Neural crest cell (in vitro differentiated cells): Measurements from ENCODE around the gene ADAMTS2. TPM values are rescaled to one million over a fixed set of nuclear protein-coding genes. Genes with fewer than 3 reads are reported as not detected.

Experiments
- DNase-seq: peaks from one replicate; pipeline ENCODE4 v3.0.0; 2021; ENCODE audit warnings: low read depth, mixed read lengths, low spot score
- H3K27ac Mint-ChIP-seq: one replicate; pipeline ENCODE4 v1.8.0; 2021; ENCODE audit warnings: mild to moderate bottlenecking, mixed read lengths; ENCODE audit not compliant: unreplicated experiment
- H3K27me3 Mint-ChIP-seq: 2 replicates; pipeline ENCODE4 v1.8.0; 2021; ENCODE audit warnings: low read depth, mild to moderate bottlenecking, mixed read lengths
- H3K36me3 Mint-ChIP-seq: 2 replicates; pipeline ENCODE4 v1.8.0; 2021; ENCODE audit warnings: low read depth, mild to moderate bottlenecking, mixed read lengths
- H3K4me1 Mint-ChIP-seq: 2 replicates; pipeline ENCODE4 v1.8.0; 2021; ENCODE audit warnings: mixed read lengths
- H3K4me3 Mint-ChIP-seq: one replicate; pipeline ENCODE4 v1.8.0; 2021; ENCODE audit warnings: mild to moderate bottlenecking, mixed read lengths
- H3K9me3 Mint-ChIP-seq: 2 replicates; pipeline ENCODE4 v1.8.0; 2021; ENCODE audit warnings: mixed read lengths
- CTCF ChIP-seq: fragments of 200-600 bp; sonication (generic); conservative IDR thresholded peaks from 2 replicates; pipeline ENCODE4 v1.5.0; 2021; ENCODE audit warnings: antibody characterized with exemption, mild to moderate bottlenecking
- total RNA-seq: library from RNA; stranded (reverse); gene quantifications from 2 replicates; pipeline ENCODE4 v1.2.1, GENCODE V29; 2021

Gene ADAMTS2
- total RNA-seq, 1 donor from 2014 or later = 1.5 TPM

- H3K4me3 Mint-ChIP-seq = no peak overlapping the region
- H3K27ac Mint-ChIP-seq = no peak overlapping the region
- no peaks in the 10 kb centered on the region for H3K27me3 Mint-ChIP-seq
- H3K9me3 Mint-ChIP-seq = peaks cover 2% of the 10 kb centered on the region
- no peak for TF ChIP-seq CTCF
- peaks cover 11% of the 10 kb centered on the region for H3K4me1 Mint-ChIP-seq
- no peaks in the 10 kb centered on the region for H3K36me3 Mint-ChIP-seq
- no peak for DNase-seq
Observed at GRCh38 chr5:179183481-179183880, 161.8 kb downstream of the ADAMTS2 start.

GRCh38 chr5:179182601-179183000, 162.7 kb downstream of the ADAMTS2 start:
- peaks cover 9% of the 10 kb centered on the region for H3K4me1 Mint-ChIP-seq
- H3K9me3 Mint-ChIP-seq = peaks cover 2% of the 10 kb centered on the region

GRCh38 chr5:179181988-179182387, 163.3 kb downstream of the ADAMTS2 start:
- no peaks in the 10 kb centered on the region for H3K36me3 Mint-ChIP-seq
- H3K4me3 Mint-ChIP-seq = no peak overlapping the region
- DNase-seq = no peak
- peaks cover 3% of the 10 kb centered on the region for H3K9me3 Mint-ChIP-seq
- no peaks in the 10 kb centered on the region for H3K27me3 Mint-ChIP-seq
- no peak for TF ChIP-seq CTCF
- H3K27ac Mint-ChIP-seq = no peak overlapping the region
- H3K4me1 Mint-ChIP-seq = peaks cover 5% of the 10 kb centered on the region

More at GRCh38 chr5:179182601-179183000, 162.7 kb downstream of the ADAMTS2 start:
- Mint-ChIP-seq H3K27ac (no peak overlapping the region), H3K4me3 (no peak overlapping the region), H3K36me3 (no peaks in the 10 kb centered on the region), H3K27me3 (no peaks in the 10 kb centered on the region)
- no peak for DNase-seq
- TF ChIP-seq CTCF = no peak

GRCh38 chr5:179180921-179181645, 164.2 kb downstream of the ADAMTS2 start:
- H3K4me1 Mint-ChIP-seq = peaks cover 10% of the 10 kb centered on the region
- H3K36me3 Mint-ChIP-seq = no peaks in the 10 kb centered on the region
- no peaks in the 10 kb centered on the region for H3K27me3 Mint-ChIP-seq
- H3K4me3 Mint-ChIP-seq = no peak overlapping the region
- H3K27ac Mint-ChIP-seq = peak overlapping the region; percentile 43
- no peak for DNase-seq
- no peak for TF ChIP-seq CTCF
- peaks cover 5% of the 10 kb centered on the region for H3K9me3 Mint-ChIP-seq

GRCh38 chr5:179180061-179180610, 165.1 kb downstream of the ADAMTS2 start:
- peaks cover 5% of the 10 kb centered on the region for H3K9me3 Mint-ChIP-seq
- no peak for TF ChIP-seq CTCF
- H3K4me1 Mint-ChIP-seq = peaks cover 10% of the 10 kb centered on the region
- no peaks in the 10 kb centered on the region for H3K27me3 Mint-ChIP-seq
- DNase-seq = no peak
- H3K27ac Mint-ChIP-seq = no peak overlapping the region
- no peaks in the 10 kb centered on the region for H3K36me3 Mint-ChIP-seq
- no peak overlapping the region for H3K4me3 Mint-ChIP-seq
